Urothelium cell line (cell line): ENCODE results near the gene ATP6V0D1.

Experiments
- DNase-seq: peaks from one replicate; pipeline ENCODE4 v3.0.0; 2011; ENCODE audit warnings: low spot score, mixed read lengths
- FAIRE-seq: peaks from 2 replicates; lab custom pipeline; 2011; peaks lifted over from hg19 to GRCh38; lab: Jason Lieb, UNC

Gene ATP6V0D1

GRCh38 chr16:67445913-67446907 lies 34.7 kb downstream of the ATP6V0D1 start:
- DNase-seq: no peak
- no peak for FAIRE-seq

DNA sequence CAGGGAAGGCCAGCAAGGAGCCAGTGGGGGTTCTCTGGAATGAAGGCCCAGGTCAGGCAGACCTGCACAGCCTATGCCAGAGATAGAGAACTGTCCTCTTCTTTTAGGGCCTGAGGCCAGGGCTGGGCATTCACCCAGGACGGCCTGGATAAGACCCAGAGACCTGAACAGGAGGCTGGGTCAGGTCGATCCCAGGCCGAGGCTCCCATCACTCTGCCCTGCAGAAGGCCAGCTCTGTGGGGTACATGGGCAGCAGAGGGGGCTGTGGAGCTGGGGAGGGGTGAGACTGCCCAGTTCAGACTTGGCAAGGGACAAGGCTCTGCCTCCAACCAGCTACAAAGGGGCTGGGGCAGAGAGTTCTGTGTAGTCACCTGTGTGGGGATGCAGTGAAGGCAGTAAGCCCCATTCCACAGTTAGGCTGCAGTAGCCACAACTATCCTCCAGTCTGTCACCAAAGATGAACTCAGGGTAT lies 35.5 kb downstream of the ATP6V0D1 start:
- DNase-seq (no peak), FAIRE-seq (no peak)

DNA sequence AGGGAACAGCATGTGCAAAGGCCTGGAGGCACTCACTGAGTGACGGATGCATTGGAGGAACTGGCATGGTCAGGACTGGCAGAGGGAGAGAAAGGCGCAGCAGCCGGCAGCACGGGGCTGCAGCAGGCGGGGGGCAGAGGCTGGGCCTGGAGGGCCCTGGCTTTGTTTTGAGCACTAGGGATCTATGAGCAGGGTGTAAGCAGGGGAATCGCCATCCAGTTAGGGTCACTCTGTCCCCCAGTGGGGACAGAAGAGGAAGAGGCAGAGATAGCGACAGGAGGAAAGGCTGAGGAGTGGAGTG lies 35.9 kb downstream of the ATP6V0D1 start:
- FAIRE-seq: no peak
- no peak for DNase-seq

GRCh38 chr16:67444259-67445125 lies 36.5 kb downstream of the ATP6V0D1 start:
- DNase-seq (no peak), FAIRE-seq (no peak)

DNA sequence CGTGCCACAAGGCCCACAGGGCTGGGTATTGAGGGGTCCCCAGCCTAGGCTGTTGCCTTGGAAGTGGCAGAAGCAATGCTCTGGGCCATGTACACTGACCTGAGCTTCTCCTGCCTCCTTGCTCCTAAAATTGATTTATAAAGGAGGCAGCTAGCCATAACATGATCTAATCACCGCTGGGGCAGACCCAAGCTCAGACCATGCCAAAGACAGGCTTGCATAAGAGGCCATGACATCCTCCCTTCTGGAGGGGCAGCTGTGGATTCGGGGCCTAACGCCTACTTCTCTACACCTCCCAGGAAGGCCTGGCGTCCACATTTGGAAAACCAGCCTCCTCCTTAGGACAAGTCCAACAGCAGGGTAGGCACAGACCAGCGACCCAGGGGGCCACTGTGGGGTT lies 37.7 kb downstream of the ATP6V0D1 start:
- DNase-seq (no peak), FAIRE-seq (no peak)

DNA sequence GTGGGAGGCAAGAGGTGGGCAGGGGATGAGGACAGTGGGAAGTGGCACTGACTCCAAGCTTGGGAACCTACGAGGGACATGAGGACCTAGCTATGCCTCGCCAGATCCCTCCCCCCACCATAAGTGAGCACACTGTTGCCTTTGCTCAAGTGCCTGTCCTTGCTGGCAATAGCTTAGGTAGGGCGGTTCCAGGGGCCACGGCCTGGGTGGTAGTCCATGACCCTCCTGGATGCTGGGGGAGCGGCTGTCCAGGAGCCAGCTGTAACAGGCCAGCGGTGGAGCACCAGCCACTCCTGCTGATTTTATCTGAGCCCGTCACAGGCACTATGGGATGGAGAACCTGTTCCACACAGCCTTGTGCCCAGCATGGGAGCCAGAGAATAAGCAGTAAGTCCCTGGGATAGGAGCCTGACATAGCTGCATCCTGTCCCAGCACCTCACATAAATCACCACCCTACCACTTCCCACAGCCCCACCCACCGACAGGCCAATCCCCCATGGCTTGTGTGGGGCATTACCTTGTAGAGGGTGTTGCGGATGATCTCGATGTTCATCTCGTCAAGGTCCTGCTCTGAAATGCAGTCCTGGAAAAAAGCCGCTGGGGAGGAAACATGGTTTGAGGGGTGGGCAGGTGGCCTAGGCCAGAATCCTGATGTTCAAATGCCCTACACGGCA lies 38.2 kb downstream of the ATP6V0D1 start:
- no peak for DNase-seq
- FAIRE-seq: no peak

DNA sequence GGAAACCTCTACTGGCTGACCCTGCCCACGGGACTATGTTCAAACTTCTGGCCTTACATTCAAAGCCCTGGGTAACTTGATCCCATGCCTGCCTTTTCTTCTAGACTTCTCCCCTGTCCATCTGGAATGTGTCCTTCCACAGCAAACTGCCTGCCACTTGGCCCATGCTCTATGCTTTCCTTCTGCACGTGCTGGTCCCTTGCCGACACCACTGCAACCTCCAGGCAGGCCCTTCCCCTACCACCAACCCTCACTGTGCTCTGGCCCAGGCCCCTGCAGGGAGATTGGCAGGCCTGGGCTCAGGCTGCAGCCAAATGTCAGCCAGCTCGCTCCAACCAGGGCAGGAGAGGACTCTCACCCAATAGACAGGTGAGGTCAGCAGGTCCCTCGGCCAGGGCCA lies 39.0 kb downstream of the ATP6V0D1 start:
- no peak for DNase-seq
- no peak for FAIRE-seq

- no peak for DNase-seq
- FAIRE-seq: no peak
These were observed 39.6 kb downstream of the ATP6V0D1 start for GRCh38 chr16:67441271-67441753.

- FAIRE-seq: no peak
- DNase-seq: no peak
These were observed 42.0 kb downstream of the ATP6V0D1 start for GRCh38 chr16:67438824-67439393.

DNA sequence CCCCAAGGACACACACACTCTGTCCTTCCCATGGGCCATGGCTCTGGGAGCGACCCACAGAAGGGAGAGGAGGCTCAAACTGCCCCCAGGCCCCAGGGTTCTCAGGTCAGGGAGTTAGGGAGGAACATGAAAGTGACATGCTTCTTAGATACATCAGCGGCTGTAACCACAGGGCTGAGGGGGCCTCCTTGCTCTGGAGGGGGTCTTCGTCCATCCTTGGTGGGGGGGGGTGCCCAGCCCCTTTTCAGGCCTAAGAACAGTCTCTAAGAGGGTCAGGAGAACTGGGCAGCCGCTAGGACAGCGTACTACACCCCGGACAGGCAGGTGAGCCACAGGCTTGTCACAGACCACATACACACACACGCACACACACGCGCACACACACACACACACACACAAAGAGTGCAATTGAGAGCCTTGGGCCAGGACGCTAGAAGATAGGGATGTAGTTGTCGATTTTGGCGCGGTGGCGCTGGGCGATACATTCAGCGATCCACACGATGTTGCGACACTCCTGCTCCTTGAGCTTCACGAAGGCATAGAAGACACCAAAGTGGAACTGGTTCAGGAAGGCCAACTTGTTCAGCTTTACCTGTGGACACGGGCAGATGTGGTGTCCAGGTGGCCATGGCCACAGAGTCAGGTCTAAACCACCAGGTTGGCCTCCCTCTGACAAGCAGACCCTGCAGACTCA lies 42.7 kb downstream of the ATP6V0D1 start:
- FAIRE-seq: no peak
- no peak for DNase-seq

GRCh38 chr16:67437513-67437912 lies 43.4 kb downstream of the ATP6V0D1 start:
- FAIRE-seq (no peak), DNase-seq (no peak)

DNA sequence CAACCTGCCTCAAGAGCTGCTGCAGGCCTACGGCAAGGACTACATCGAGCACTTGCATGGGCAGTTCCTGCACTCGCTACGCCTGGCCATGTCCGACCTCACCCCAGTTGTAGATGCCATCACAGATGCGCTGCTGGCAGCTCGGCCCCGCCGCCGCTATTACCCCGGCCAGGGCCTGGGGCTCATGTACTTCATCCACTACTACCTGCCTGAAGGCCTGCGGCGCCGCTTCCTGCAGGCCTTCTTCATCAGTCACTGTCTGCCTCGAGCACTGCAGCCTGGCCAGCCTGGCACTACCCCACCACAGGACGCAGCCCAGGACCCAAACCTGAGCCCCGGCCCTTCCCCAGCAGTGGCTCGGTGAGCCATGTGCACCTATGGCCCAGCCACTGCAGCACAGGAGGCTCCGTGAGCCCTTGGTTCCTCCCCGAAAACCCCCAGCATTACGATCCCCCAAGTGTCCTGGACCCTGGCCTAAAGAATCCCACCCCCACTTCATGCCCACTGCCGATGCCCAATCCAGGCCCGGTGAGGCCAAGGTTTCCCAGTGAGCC lies 44.2 kb downstream of the ATP6V0D1 start:
- DNase-seq (no peak), FAIRE-seq (no peak)

- no peak for FAIRE-seq
- no peak for DNase-seq
These were observed 45.2 kb downstream of the ATP6V0D1 start for GRCh38 chr16:67435758-67436164.

DNA sequence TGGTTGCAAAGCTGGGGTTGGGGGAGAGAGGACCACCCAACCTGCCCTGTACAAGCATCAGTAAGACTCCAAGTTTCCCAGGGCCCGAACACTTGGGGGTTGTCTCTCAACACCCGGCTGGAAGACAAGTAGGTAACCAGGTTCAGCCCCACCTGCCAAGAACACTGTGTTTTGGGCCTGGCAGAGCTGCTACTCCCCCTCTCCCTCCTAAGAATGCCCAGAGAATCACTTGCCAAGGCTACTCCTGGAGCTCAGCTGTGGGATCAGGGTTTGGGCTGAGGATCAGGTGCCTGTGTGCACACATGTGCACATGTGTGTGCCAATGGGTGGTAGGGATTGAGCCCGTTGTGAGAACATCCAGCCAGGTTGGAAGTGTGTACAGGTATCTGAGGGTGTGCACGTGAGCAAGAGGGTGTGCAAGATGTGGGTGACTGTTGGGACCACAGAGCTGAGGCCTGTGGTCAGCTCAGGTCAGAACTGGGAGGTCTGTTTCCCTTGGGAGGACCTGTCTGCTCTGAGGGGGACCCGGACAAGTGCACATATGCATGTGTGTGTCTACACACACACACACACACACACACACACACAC lies 47.7 kb downstream of the ATP6V0D1 start:
- FAIRE-seq (no peak), DNase-seq (no peak)

DNA sequence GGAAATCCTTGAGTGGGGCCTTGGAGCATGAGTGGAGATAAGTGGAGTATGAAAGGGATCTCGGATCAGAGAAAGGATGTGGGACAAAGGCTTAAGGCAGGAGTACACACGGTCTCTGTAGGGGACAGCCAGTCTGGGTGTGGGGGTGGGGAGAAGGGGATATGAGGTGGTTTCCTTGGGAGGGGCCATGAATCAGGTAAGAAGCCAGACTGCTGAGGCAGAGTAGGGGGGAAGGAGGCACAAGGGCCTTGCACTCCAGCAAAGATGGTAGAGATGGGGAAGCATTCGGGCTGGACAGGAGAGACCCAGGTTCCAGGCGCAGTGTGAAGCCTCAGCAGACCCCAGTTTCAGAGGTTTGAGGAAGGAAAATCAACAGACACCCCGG lies 48.5 kb downstream of the ATP6V0D1 start:
- FAIRE-seq: no peak

DNA sequence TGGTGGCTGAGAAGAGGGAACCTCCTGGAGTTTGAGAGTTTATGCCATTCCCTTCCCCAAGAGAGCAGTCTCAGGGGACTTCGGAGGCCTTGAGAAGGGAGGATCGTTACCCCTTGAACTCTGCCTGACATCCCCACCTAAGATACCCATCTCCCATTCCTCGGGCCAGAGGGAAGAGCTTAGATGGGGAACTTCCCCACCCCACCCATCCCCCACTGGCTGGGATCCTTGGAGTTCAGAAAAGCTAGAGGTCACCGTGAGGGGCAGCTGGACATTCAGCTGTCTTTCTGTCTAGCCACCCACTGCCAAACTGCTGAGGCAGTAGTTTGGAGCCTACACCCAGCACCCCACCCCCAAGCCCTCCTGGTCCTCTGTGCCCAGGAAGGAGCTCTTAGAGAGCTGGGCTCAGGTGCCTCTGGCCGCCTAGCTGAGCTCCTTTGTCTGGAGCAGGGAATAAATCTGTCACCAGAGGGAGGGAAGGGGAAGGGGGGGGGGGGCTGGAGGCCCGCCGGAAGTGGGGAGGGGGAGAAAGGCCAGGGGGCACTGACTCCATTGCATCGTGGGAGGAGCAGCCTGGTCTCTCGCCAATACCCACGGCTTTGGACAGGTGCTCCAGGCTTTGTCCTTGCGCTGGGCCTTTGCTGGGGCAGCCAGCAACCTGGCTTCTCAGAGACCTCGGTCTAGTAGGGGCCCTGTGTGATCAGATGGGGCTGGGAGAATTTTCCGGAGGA lies 49.0 kb downstream of the ATP6V0D1 start:
- FAIRE-seq (no peak), DNase-seq (no peak)

More for the DNA sequence above, 48.5 kb downstream of the ATP6V0D1 start:
- DNase-seq: no peak

DNA sequence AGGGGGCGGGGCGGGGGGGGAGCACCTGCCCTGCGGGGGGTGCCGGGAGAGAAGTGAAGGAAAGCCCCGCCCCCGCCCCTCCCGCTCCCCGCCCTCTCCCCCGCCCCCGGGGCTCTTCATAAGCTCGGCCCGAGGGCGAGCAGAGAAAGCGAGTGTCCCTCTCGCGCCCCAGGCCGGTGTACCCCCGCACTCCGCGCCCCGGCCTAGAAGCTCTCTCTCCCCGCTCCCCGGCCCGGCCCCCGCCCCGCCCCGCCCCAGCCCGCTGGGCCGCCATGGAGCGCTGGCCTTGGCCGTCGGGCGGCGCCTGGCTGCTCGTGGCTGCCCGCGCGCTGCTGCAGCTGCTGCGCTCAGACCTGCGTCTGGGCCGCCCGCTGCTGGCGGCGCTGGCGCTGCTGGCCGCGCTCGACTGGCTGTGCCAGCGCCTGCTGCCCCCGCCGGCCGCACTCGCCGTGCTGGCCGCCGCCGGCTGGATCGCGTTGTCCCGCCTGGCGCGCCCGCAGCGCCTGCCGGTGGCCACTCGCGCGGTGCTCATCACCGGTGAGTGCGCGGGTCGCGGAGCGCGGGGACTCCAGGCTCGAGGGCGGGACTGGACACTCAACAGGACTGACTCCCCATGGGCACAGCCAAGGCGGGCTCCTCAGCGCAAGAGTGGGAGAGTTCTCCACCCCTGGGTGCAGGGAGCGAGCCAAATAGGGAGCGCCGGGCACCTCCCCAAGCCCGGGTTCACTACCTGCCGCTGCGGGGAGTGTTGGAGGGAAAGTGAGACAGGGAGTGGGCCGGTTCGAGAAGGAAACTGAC lies 49.8 kb downstream of the ATP6V0D1 start, which contains the start of gene HSD11B2:
Gene HSD11B2, plus strand, starts transcription at position 145 of the 798 bp plus-strand sequence. Its CDS starts 128 bp downstream, at position 273.
- DNase-seq (peak; percentile 89), FAIRE-seq (no peak)

- DNase-seq (no peak), FAIRE-seq (no peak)
These were observed 50.4 kb downstream of the ATP6V0D1 start for GRCh38 chr16:67430504-67430976.
